ENCODE results near the gene RBM17. TPM values are rescaled to one million over a fixed set of nuclear protein-coding genes. Genes with fewer than 3 reads are reported as not detected.
A peak's percentile ranks its signal among the peaks of the same experiment; 100 is the strongest.

The RBM17 gene
- total RNA-seq, 2 donors from 2014 or later = 48.5 to 65.0 TPM

- peak overlapping the region; percentile 58 to 69 for H3K27ac ChIP-seq
- H3K9me3 ChIP-seq = no peaks in the 10 kb centered on the region
- H3K36me3 ChIP-seq = no peaks in the 10 kb centered on the region
- no peaks in the 10 kb centered on the region for H3K27me3 ChIP-seq (replicated peaks; ENCODE audit: insufficient read depth)
- ATAC-seq (ENCODE audit: insufficient number of reproducible peaks, low FRiP score, low read depth) = peak; percentile 76
- DNase-seq (ENCODE audit: low spot score) = no peak
- H3K4me3 ChIP-seq = peak overlapping the region; percentile 47
- H3K4me1 ChIP-seq (ENCODE audit: control insufficient read depth in 1 of 2, low read depth in 2 of 2) = peaks cover 14 to 30% of the 10 kb centered on the region in 2 donors
- peak; percentile 54 for TF ChIP-seq CTCF (IDR thresholded peaks at IDR 0.05)
Observed at GRCh38 chr10:6151087-6151977, 62.5 kb downstream of the RBM17 start.

- TF ChIP-seq CTCF (IDR thresholded peaks at IDR 0.05) = no peak
- H3K9me3 ChIP-seq = no peaks in the 10 kb centered on the region
- no peak overlapping the region for H3K27ac ChIP-seq
- H3K4me1 ChIP-seq (ENCODE audit: control insufficient read depth in 1 of 2, low read depth in 2 of 2) = peaks cover 9 to 20% of the 10 kb centered on the region in 2 donors
- no peak overlapping the region for H3K4me3 ChIP-seq
- no peaks in the 10 kb centered on the region for H3K36me3 ChIP-seq
- DNase-seq (ENCODE audit: low spot score) (no peak), ATAC-seq (ENCODE audit: insufficient number of reproducible peaks, low FRiP score, low read depth) (no peak)
- no peaks in the 10 kb centered on the region for H3K27me3 ChIP-seq (replicated peaks; ENCODE audit: insufficient read depth)
Observed at GRCh38 chr10:6153845-6154244, 65.0 kb downstream of the RBM17 start.

- Histone ChIP-seq H3K9me3 (no peaks in the 10 kb centered on the region), H3K4me3 (no peak overlapping the region), H3K36me3 (no peaks in the 10 kb centered on the region), H3K27me3 (replicated peaks; ENCODE audit: insufficient read depth) (no peaks in the 10 kb centered on the region), H3K4me1 (ENCODE audit: control insufficient read depth in 1 of 2, low read depth in 2 of 2) (peaks cover 9 to 20% of the 10 kb centered on the region in 2 donors), H3K27ac (no peak overlapping the region)
- ATAC-seq (ENCODE audit: insufficient number of reproducible peaks, low FRiP score, low read depth) (no peak), DNase-seq (ENCODE audit: low spot score) (no peak)
- TF ChIP-seq CTCF (IDR thresholded peaks at IDR 0.05) = no peak
Observed at GRCh38 chr10:6154566-6154965, 65.7 kb downstream of the RBM17 start.

- no peak for DNase-seq (ENCODE audit: low spot score)
- Histone ChIP-seq H3K4me3 (no peak overlapping the region), H3K27ac (peak overlapping the region; percentile 84 to 85), H3K4me1 (ENCODE audit: control insufficient read depth in 1 of 2, low read depth in 2 of 2) (peaks cover 0 to 7% of the 10 kb centered on the region in 2 donors), H3K36me3 (no peaks in the 10 kb centered on the region), H3K9me3 (no peaks in the 10 kb centered on the region), H3K27me3 (replicated peaks; ENCODE audit: insufficient read depth) (no peaks in the 10 kb centered on the region)
- no peak for ATAC-seq (ENCODE audit: insufficient number of reproducible peaks, low FRiP score, low read depth)
- TF ChIP-seq CTCF (IDR thresholded peaks at IDR 0.05) = no peak
Observed at GRCh38 chr10:6158276-6158675, 69.4 kb downstream of the RBM17 start.

- peaks cover 9 to 24% of the 10 kb centered on the region in 2 donors for H3K4me1 ChIP-seq (ENCODE audit: control insufficient read depth in 1 of 2, low read depth in 2 of 2)
- no peak for ATAC-seq (ENCODE audit: insufficient number of reproducible peaks, low FRiP score, low read depth)
Observed at GRCh38 chr10:6161921-6162320, 73.1 kb downstream of the RBM17 start.

More at GRCh38 chr10:6161921-6162320, 73.1 kb downstream of the RBM17 start:
- peak overlapping the region in 1 of 2 donors; percentile 75 for H3K27ac ChIP-seq
- H3K4me3 ChIP-seq = no peak overlapping the region
- no peaks in the 10 kb centered on the region for H3K9me3 ChIP-seq
- H3K36me3 ChIP-seq = peaks cover 2% of the 10 kb centered on the region
- DNase-seq (ENCODE audit: low spot score) = no peak
- no peaks in the 10 kb centered on the region for H3K27me3 ChIP-seq (replicated peaks; ENCODE audit: insufficient read depth)
- no peak for TF ChIP-seq CTCF (IDR thresholded peaks at IDR 0.05)

All from thoracic aorta (tissue), 2 donors.